Nephron (organoid): ENCODE measurements around the gene PPP1R9A.

Source experiments
- H3K27ac Mint-ChIP-seq, 3 experiments: 2 replicates each; pipeline ENCODE4 v1.8.0; 2020; ENCODE audit warnings: mixed read lengths in 3 of 3, mild to moderate bottlenecking in 2 of 3, moderate library complexity in 1 of 3
- H3K27me3 Mint-ChIP-seq: 2 replicates; pipeline ENCODE4 v1.8.0; 2021; ENCODE audit warnings: low read depth, mild to moderate bottlenecking, moderate library complexity, mixed read lengths
- H3K36me3 Mint-ChIP-seq: 2 replicates; pipeline ENCODE4 v1.8.0; 2020; ENCODE audit warnings: low read depth, mixed read lengths
- H3K4me1 Mint-ChIP-seq: 2 replicates; pipeline ENCODE4 v1.8.0; 2020; ENCODE audit warnings: mixed read lengths
- H3K4me3 Mint-ChIP-seq, 3 experiments: 2 replicates each; pipeline ENCODE4 v1.8.0; 2020; ENCODE audit warnings: mild to moderate bottlenecking in 3 of 3, mixed read lengths in 3 of 3, moderate library complexity in 2 of 3
- H3K9me3 Mint-ChIP-seq: 2 replicates; pipeline ENCODE4 v1.8.0; 2020; ENCODE audit warnings: mixed read lengths
- CTCF ChIP-seq, 3 experiments: fragments of 200-600 bp; sonication (generic); IDR thresholded peaks; one replicate each; pipeline ENCODE4 v1.5.0; 2021; ENCODE audit warnings: antibody characterized with exemption in 3 of 3; ENCODE audit not compliant: unreplicated experiment in 3 of 3

PPP1R9A gene

GRCh38 chr7:95055295-95055694 is 147.9 kb downstream of the PPP1R9A start:
- Mint-ChIP-seq H3K4me3 (no peak overlapping the region), H3K4me1 (peaks cover 35% of the 10 kb centered on the region), H3K27ac (peak overlapping the region in 1 of 3 experiments; percentile 13), H3K36me3 (no peaks in the 10 kb centered on the region), H3K27me3 (no peaks in the 10 kb centered on the region), H3K9me3 (no peaks in the 10 kb centered on the region)
- TF ChIP-seq CTCF (IDR thresholded peaks at IDR 0.05; ENCODE audit: unreplicated experiment in 3 of 3) = no peak

GRCh38 chr7:95056107-95056739 is 148.8 kb downstream of the PPP1R9A start:
- no peak for TF ChIP-seq CTCF (IDR thresholded peaks at IDR 0.05; ENCODE audit: unreplicated experiment in 3 of 3)
- H3K4me3 Mint-ChIP-seq = no peak overlapping the region
- no peaks in the 10 kb centered on the region for H3K9me3 Mint-ChIP-seq
- H3K36me3 Mint-ChIP-seq = no peaks in the 10 kb centered on the region
- H3K27me3 Mint-ChIP-seq = no peaks in the 10 kb centered on the region
- peak overlapping the region in 2 of 3 experiments; percentile 36 to 44 for H3K27ac Mint-ChIP-seq
- peaks cover 35% of the 10 kb centered on the region for H3K4me1 Mint-ChIP-seq

GRCh38 chr7:95056901-95057300 is 149.5 kb downstream of the PPP1R9A start:
- no peaks in the 10 kb centered on the region for H3K9me3 Mint-ChIP-seq
- no peak for TF ChIP-seq CTCF (IDR thresholded peaks at IDR 0.05; ENCODE audit: unreplicated experiment in 3 of 3)
- H3K27ac Mint-ChIP-seq = peak overlapping the region in 2 of 3 experiments; percentile 9 to 44
- no peaks in the 10 kb centered on the region for H3K36me3 Mint-ChIP-seq
- no peak overlapping the region for H3K4me3 Mint-ChIP-seq
- H3K4me1 Mint-ChIP-seq = peaks cover 35% of the 10 kb centered on the region
- H3K27me3 Mint-ChIP-seq = no peaks in the 10 kb centered on the region

GRCh38 chr7:95059842-95060313 is 152.5 kb downstream of the PPP1R9A start:
- Mint-ChIP-seq H3K9me3 (no peaks in the 10 kb centered on the region), H3K27me3 (no peaks in the 10 kb centered on the region), H3K4me1 (peaks cover 41% of the 10 kb centered on the region), H3K36me3 (no peaks in the 10 kb centered on the region), H3K27ac (peak overlapping the region; percentile 56 to 86 (median 70)), H3K4me3 (no peak overlapping the region)
- no peak for TF ChIP-seq CTCF (IDR thresholded peaks at IDR 0.05; ENCODE audit: unreplicated experiment in 3 of 3)

- H3K9me3 Mint-ChIP-seq = no peaks in the 10 kb centered on the region
Observed at GRCh38 chr7:95062901-95063300, 155.5 kb downstream of the PPP1R9A start.

More at GRCh38 chr7:95062901-95063300, 155.5 kb downstream of the PPP1R9A start:
- Mint-ChIP-seq H3K27me3 (no peaks in the 10 kb centered on the region), H3K36me3 (peaks cover 4% of the 10 kb centered on the region), H3K27ac (peak overlapping the region; percentile 5 to 37 (median 17)), H3K4me1 (peaks cover 35% of the 10 kb centered on the region), H3K4me3 (no peak overlapping the region)
- no peak for TF ChIP-seq CTCF (IDR thresholded peaks at IDR 0.05; ENCODE audit: unreplicated experiment in 3 of 3)
